Suprapubic skin (tissue), 4 donors: Measurements from ENCODE around the gene SLC16A14. TPM values are rescaled to one million over a fixed set of nuclear protein-coding genes. Genes with fewer than 3 reads are reported as not detected.

Source experiments
- DNase-seq, 2 donors: peaks; one replicate each; pipeline ENCODE4 v3.0.0-alpha.2; 2019; ENCODE audit warnings: low spot score in 2 of 2
- H3K27ac ChIP-seq: fragments of 200-600 bp; sonication (generic); one replicate; pipeline ENCODE4 v1.5.1; 2019
- H3K27me3 ChIP-seq: fragments of 200-600 bp; sonication (generic); one replicate; pipeline ENCODE4 v1.5.1; 2019
- H3K36me3 ChIP-seq: fragments of 200-600 bp; sonication (generic); one replicate; pipeline ENCODE4 v1.5.1; 2019
- H3K4me1 ChIP-seq: fragments of 200-600 bp; sonication (generic); one replicate; pipeline ENCODE4 v1.5.1; 2019
- H3K4me3 ChIP-seq: fragments of 200-600 bp; sonication (generic); one replicate; pipeline ENCODE4 v1.5.1; 2019; ENCODE audit warnings: mild to moderate bottlenecking
- H3K9me3 ChIP-seq: fragments of 200-600 bp; sonication (generic); one replicate; pipeline ENCODE4 v1.5.1; 2019
- EP300 ChIP-seq: sonication (generic); formaldehyde crosslinking; IDR thresholded peaks from one replicate; pipeline ENCODE4 v1.6.1; 2017; ENCODE audit warnings: antibody characterized with exemption
- POLR2A ChIP-seq, 2 donors: fragments of 450-650 bp; IDR thresholded peaks; one replicate each; pipeline ENCODE4 v1.6.1; 2017; ENCODE audit warnings: antibody characterized with exemption in 2 of 2, mild to moderate bottlenecking in 2 of 2, moderate library complexity in 2 of 2
- POLR2AphosphoS5 ChIP-seq, 3 donors: sonication (generic); formaldehyde crosslinking; IDR thresholded peaks; one replicate each; pipeline ENCODE4 v1.6.1; 2017; ENCODE audit warnings: antibody characterized with exemption in 3 of 3
- WGBS: methylation state at CpG from one replicate; pipeline ENCODE4 v1.1.5; 2018; 5-methylcytosine and 5-hydroxymethylcytosine counted together
- total RNA-seq, 4 donors: library from RNA; depleted of rRNA; stranded (reverse); fragments of >200 nt; gene quantifications; one replicate each; pipeline ENCODE4 v1.1.0, GENCODE V29; 2016
- TF ChIP-seq, protein P1 (sequence below), 2 donors: fragments of 200-600 bp in 1 of 2; fragments of 450-650 bp in 1 of 2; sonication (generic) in 1 of 2; IDR thresholded peaks; one replicate each; pipeline ENCODE4 v1.5.1; 2016 to 2019; ENCODE audit warnings: antibody characterized with exemption in 2 of 2, mild to moderate bottlenecking in 1 of 2, moderate library complexity in 1 of 2

SLC16A14 gene
- total RNA-seq, 4 donors from 2014 or later = 9.2 to 18.2 (median 11.6) TPM

DNA sequence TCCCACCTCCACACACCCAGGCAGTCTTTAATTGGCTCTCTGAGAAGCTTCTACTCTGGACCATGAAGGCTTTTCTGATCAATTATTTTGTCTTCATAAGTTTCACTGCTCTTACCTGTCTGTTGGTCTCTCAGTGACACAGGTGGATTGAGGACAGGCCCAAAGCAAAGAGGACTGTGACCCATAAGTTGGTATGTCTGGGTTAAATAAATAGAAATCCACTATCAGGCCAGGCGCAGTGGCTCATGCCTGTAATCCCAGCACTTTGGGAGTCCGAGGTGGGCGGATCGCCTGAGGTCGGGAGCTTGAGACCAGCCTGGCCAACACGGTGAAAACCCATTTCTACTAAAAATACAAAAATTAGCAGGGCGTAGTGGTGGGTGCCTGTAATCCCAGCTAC lies 2.7 kb upstream of the SLC16A14 start:
- H3K9me3 ChIP-seq = no peaks in the 10 kb centered on the region
- no peak overlapping the region for H3K27ac ChIP-seq
- TF ChIP-seq, protein P1, sequence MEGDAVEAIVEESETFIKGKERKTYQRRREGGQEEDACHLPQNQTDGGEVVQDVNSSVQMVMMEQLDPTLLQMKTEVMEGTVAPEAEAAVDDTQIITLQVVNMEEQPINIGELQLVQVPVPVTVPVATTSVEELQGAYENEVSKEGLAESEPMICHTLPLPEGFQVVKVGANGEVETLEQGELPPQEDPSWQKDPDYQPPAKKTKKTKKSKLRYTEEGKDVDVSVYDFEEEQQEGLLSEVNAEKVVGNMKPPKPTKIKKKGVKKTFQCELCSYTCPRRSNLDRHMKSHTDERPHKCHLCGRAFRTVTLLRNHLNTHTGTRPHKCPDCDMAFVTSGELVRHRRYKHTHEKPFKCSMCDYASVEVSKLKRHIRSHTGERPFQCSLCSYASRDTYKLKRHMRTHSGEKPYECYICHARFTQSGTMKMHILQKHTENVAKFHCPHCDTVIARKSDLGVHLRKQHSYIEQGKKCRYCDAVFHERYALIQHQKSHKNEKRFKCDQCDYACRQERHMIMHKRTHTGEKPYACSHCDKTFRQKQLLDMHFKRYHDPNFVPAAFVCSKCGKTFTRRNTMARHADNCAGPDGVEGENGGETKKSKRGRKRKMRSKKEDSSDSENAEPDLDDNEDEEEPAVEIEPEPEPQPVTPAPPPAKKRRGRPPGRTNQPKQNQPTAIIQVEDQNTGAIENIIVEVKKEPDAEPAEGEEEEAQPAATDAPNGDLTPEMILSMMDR (IDR thresholded peaks at IDR 0.05) = no peak
- TF ChIP-seq POLR2A (IDR thresholded peaks at IDR 0.05) (no peak), POLR2AphosphoS5 (IDR thresholded peaks at IDR 0.05) (no peak), EP300 (no peak)
- no peaks in the 10 kb centered on the region for H3K27me3 ChIP-seq
- DNase-seq = no peak
- H3K4me3 ChIP-seq = no peak overlapping the region
- no peaks in the 10 kb centered on the region for H3K36me3 ChIP-seq
- WGBS = 94% methylated on average over 7 of the region's 7 CpGs
- H3K4me1 ChIP-seq = peaks cover 22% of the 10 kb centered on the region

GRCh38 chr2:230069402-230069801 lies 678 bp upstream of the SLC16A14 start:
- no peak overlapping the region for H3K27ac ChIP-seq
- peaks cover 23% of the 10 kb centered on the region for H3K4me1 ChIP-seq
- no peaks in the 10 kb centered on the region for H3K9me3 ChIP-seq
- H3K36me3 ChIP-seq = no peaks in the 10 kb centered on the region
- no peak overlapping the region for H3K4me3 ChIP-seq
- no peak for TF ChIP-seq EP300
- TF ChIP-seq POLR2AphosphoS5 (IDR thresholded peaks at IDR 0.05) = no peak
- TF ChIP-seq POLR2A (IDR thresholded peaks at IDR 0.05) = no peak
- TF ChIP-seq, protein P1 (IDR thresholded peaks at IDR 0.05) = no peak
- DNase-seq = no peak
- no peaks in the 10 kb centered on the region for H3K27me3 ChIP-seq
- WGBS = 88% methylated on average over 6 of the region's 6 CpGs

GRCh38 chr2:230068016-230068650 lies 591 bp downstream of the SLC16A14 start:
- no peaks in the 10 kb centered on the region for H3K9me3 ChIP-seq
- DNase-seq = no peak
- peak overlapping the region; percentile 73 for H3K4me3 ChIP-seq
- no CpG with 5 or more reads among the region's 60 CpGs for WGBS
- no peaks in the 10 kb centered on the region for H3K27me3 ChIP-seq
- no peaks in the 10 kb centered on the region for H3K36me3 ChIP-seq
- TF ChIP-seq, protein P1 (IDR thresholded peaks at IDR 0.05) = peak in 1 of 2 donors; percentile 12
- TF ChIP-seq POLR2AphosphoS5 (IDR thresholded peaks at IDR 0.05) = no peak
- peak overlapping the region; percentile 80 for H3K27ac ChIP-seq
- H3K4me1 ChIP-seq = peaks cover 23% of the 10 kb centered on the region

DNA sequence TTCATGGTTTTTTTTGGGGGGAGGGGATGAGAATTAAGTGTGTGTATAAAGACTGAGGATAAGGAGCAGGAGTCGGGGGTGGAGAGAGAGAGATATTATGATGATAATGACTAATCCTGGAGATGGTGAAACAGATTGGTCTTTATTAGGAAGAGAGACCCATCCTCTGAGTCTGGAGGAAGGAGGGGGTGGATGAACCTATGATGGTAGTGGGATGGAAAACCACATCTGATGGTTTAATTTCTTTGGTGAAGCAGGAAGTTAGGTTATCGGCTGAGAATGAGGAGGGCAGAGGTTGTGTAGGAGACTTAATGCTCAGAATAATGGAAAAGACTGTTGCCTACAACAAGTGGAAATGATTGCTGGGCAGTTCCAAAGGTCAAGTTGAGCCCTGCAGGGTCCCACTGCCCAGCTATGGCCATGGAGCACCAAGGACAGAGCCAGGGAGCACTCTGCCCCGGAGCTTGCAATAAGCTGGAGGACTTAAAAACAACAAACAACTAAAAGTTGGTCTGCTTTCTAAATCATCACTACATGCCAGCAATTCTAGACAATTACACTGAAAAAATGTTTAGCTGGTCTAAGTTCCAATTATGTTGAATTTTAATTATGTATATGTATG lies 7.9 kb downstream of the SLC16A14 start:
- Histone ChIP-seq H3K4me3 (no peak overlapping the region), H3K36me3 (no peaks in the 10 kb centered on the region), H3K9me3 (no peaks in the 10 kb centered on the region), H3K27ac (no peak overlapping the region), H3K27me3 (no peaks in the 10 kb centered on the region), H3K4me1 (no peaks in the 10 kb centered on the region)
- TF ChIP-seq, protein P1 (IDR thresholded peaks at IDR 0.05) = no peak
- TF ChIP-seq EP300 = no peak
- no peak for TF ChIP-seq POLR2A (IDR thresholded peaks at IDR 0.05)
- no peak for TF ChIP-seq POLR2AphosphoS5 (IDR thresholded peaks at IDR 0.05)
- 74% methylated on average over 3 of the region's 3 CpGs for WGBS
- DNase-seq = no peak

- no peak overlapping the region for H3K27ac ChIP-seq
- DNase-seq = no peak
Observed at GRCh38 chr2:230053753-230054478, 14.8 kb downstream of the SLC16A14 start.

More at GRCh38 chr2:230053753-230054478, 14.8 kb downstream of the SLC16A14 start:
- H3K36me3 ChIP-seq = no peaks in the 10 kb centered on the region
- peaks cover 14% of the 10 kb centered on the region for H3K4me1 ChIP-seq
- 82% methylated on average over 2 of the region's 2 CpGs for WGBS
- H3K4me3 ChIP-seq = no peak overlapping the region
- H3K9me3 ChIP-seq = no peaks in the 10 kb centered on the region
- no peaks in the 10 kb centered on the region for H3K27me3 ChIP-seq
- TF ChIP-seq POLR2AphosphoS5 (IDR thresholded peaks at IDR 0.05) (no peak), POLR2A (IDR thresholded peaks at IDR 0.05) (no peak)
- TF ChIP-seq, protein P1 (IDR thresholded peaks at IDR 0.05) = no peak
